IPS-15b (cell line): ENCODE data around the gene CLIC6.

Source experiments
- H3K27me3 ChIP-seq: one replicate; pipeline ENCODE4 v1.6.1; 2013; ENCODE audit warnings: low read length; ENCODE audit not compliant: control insufficient read depth, insufficient read depth
- H3K36me3 ChIP-seq: one replicate; pipeline ENCODE4 v1.6.1; 2013; ENCODE audit warnings: low read length; ENCODE audit not compliant: control insufficient read depth, insufficient read depth
- H3K4me1 ChIP-seq: one replicate; pipeline ENCODE4 v1.6.1; 2013; ENCODE audit warnings: mild to moderate bottlenecking, low read length; ENCODE audit not compliant: control insufficient read depth, insufficient read depth
- H3K4me3 ChIP-seq: one replicate; pipeline ENCODE4 v1.5.1; 2013; ENCODE audit warnings: low read depth, low read length
- H3K9ac ChIP-seq: one replicate; pipeline ENCODE4 v1.6.1; 2013; ENCODE audit warnings: low read depth, mild to moderate bottlenecking, low read length
- H3K9me3 ChIP-seq: one replicate; pipeline ENCODE4 v1.6.1; 2013; ENCODE audit warnings: mild to moderate bottlenecking, low read length; ENCODE audit not compliant: control insufficient read depth, insufficient read depth

CLIC6 gene

GRCh38 chr21:34687065-34687464 lies 18.3 kb downstream of the CLIC6 start:
- H3K9me3 ChIP-seq = no peaks in the 10 kb centered on the region
- H3K9ac ChIP-seq = no peak overlapping the region
- H3K4me1 ChIP-seq = peaks cover 8% of the 10 kb centered on the region
- peaks cover 3% of the 10 kb centered on the region for H3K27me3 ChIP-seq
- H3K4me3 ChIP-seq = no peak overlapping the region
- no peaks in the 10 kb centered on the region for H3K36me3 ChIP-seq

GRCh38 chr21:34687745-34688144 lies 19.0 kb downstream of the CLIC6 start:
- Histone ChIP-seq H3K27me3 (peaks cover 3% of the 10 kb centered on the region), H3K9ac (no peak overlapping the region), H3K9me3 (no peaks in the 10 kb centered on the region), H3K4me3 (no peak overlapping the region), H3K4me1 (peaks cover 11% of the 10 kb centered on the region), H3K36me3 (no peaks in the 10 kb centered on the region)

- Histone ChIP-seq H3K9ac (no peak overlapping the region), H3K27me3 (peaks cover 3% of the 10 kb centered on the region), H3K9me3 (no peaks in the 10 kb centered on the region), H3K4me3 (no peak overlapping the region), H3K4me1 (peaks cover 11% of the 10 kb centered on the region), H3K36me3 (no peaks in the 10 kb centered on the region)
These were observed 19.4 kb downstream of the CLIC6 start for GRCh38 chr21:34688145-34688544.

- Histone ChIP-seq H3K9me3 (no peaks in the 10 kb centered on the region), H3K4me1 (peaks cover 11% of the 10 kb centered on the region), H3K4me3 (no peak overlapping the region), H3K36me3 (no peaks in the 10 kb centered on the region), H3K27me3 (peaks cover 3% of the 10 kb centered on the region), H3K9ac (no peak overlapping the region)
These were observed 19.9 kb downstream of the CLIC6 start for GRCh38 chr21:34688715-34689114.

GRCh38 chr21:34690041-34690792 lies 21.4 kb downstream of the CLIC6 start:
- Histone ChIP-seq H3K9me3 (no peaks in the 10 kb centered on the region), H3K9ac (no peak overlapping the region), H3K4me3 (no peak overlapping the region), H3K36me3 (no peaks in the 10 kb centered on the region), H3K4me1 (peaks cover 11% of the 10 kb centered on the region), H3K27me3 (peaks cover 3% of the 10 kb centered on the region)

GRCh38 chr21:34690793-34691175 lies 22.0 kb downstream of the CLIC6 start:
- Histone ChIP-seq H3K9me3 (no peaks in the 10 kb centered on the region), H3K4me1 (peaks cover 11% of the 10 kb centered on the region), H3K36me3 (no peaks in the 10 kb centered on the region), H3K9ac (no peak overlapping the region), H3K27me3 (peaks cover 3% of the 10 kb centered on the region), H3K4me3 (no peak overlapping the region)

- no peaks in the 10 kb centered on the region for H3K36me3 ChIP-seq
These were observed 22.7 kb downstream of the CLIC6 start for GRCh38 chr21:34691390-34692032.

GRCh38 chr21:34692458-34693020 lies 23.7 kb downstream of the CLIC6 start:
- Histone ChIP-seq H3K9me3 (no peaks in the 10 kb centered on the region), H3K9ac (no peak overlapping the region), H3K4me3 (no peak overlapping the region), H3K36me3 (no peaks in the 10 kb centered on the region), H3K27me3 (peaks cover 3% of the 10 kb centered on the region), H3K4me1 (peaks cover 11% of the 10 kb centered on the region)

More at GRCh38 chr21:34691390-34692032, 22.7 kb downstream of the CLIC6 start:
- H3K27me3 ChIP-seq = peaks cover 3% of the 10 kb centered on the region
- H3K9me3 ChIP-seq = no peaks in the 10 kb centered on the region
- no peak overlapping the region for H3K9ac ChIP-seq
- H3K4me3 ChIP-seq = no peak overlapping the region
- H3K4me1 ChIP-seq = peaks cover 11% of the 10 kb centered on the region

- Histone ChIP-seq H3K27me3 (peaks cover 3% of the 10 kb centered on the region), H3K9me3 (no peaks in the 10 kb centered on the region), H3K9ac (no peak overlapping the region), H3K4me1 (peaks cover 11% of the 10 kb centered on the region), H3K4me3 (no peak overlapping the region), H3K36me3 (no peaks in the 10 kb centered on the region)
These were observed 24.5 kb downstream of the CLIC6 start for GRCh38 chr21:34693192-34693810.

GRCh38 chr21:34695434-34695833 lies 26.6 kb downstream of the CLIC6 start:
- Histone ChIP-seq H3K27me3 (no peaks in the 10 kb centered on the region), H3K9me3 (no peaks in the 10 kb centered on the region), H3K9ac (no peak overlapping the region), H3K4me3 (no peak overlapping the region), H3K4me1 (peaks cover 13% of the 10 kb centered on the region), H3K36me3 (no peaks in the 10 kb centered on the region)

GRCh38 chr21:34696121-34696520 lies 27.3 kb downstream of the CLIC6 start:
- Histone ChIP-seq H3K36me3 (no peaks in the 10 kb centered on the region), H3K9me3 (no peaks in the 10 kb centered on the region), H3K4me1 (peaks cover 9% of the 10 kb centered on the region), H3K27me3 (no peaks in the 10 kb centered on the region), H3K9ac (no peak overlapping the region), H3K4me3 (no peak overlapping the region)
